NCI-H146 (cell line): ENCODE measurements around the gene PHF21B.

Source experiments
- DNase-seq: peaks from one replicate; lab custom pipeline; 2025; lab: John Stamatoyannopoulos, UW

The PHF21B gene

GRCh38 chr22:45013138-45013537, 3.3 kb upstream of the PHF21B start:
- DNase-seq: no peak

GRCh38 chr22:45010532-45010900, 711 bp upstream of the PHF21B start:
- DNase-seq: peak; percentile 39

GRCh38 chr22:45008751-45009605, 827 bp downstream of the PHF21B start:
- DNase-seq: peak; percentile 37

- DNase-seq: peak; percentile 19
Measured at GRCh38 chr22:45008186-45008681, 1.6 kb downstream of the PHF21B start.

GRCh38 chr22:45007391-45008185, 2.2 kb downstream of the PHF21B start:
- DNase-seq: no peak

- DNase-seq: no peak
Measured at GRCh38 chr22:45006964-45007390, 2.8 kb downstream of the PHF21B start.

- no peak for DNase-seq
Measured at GRCh38 chr22:45006111-45006963, 3.5 kb downstream of the PHF21B start.

- no peak for DNase-seq
Measured at GRCh38 chr22:45001653-45002052, 8.2 kb downstream of the PHF21B start.

GRCh38 chr22:45000330-45000729, 9.5 kb downstream of the PHF21B start:
- DNase-seq: no peak

GRCh38 chr22:44999687-45000086, 10.1 kb downstream of the PHF21B start:
- no peak for DNase-seq

- DNase-seq: no peak
Measured at GRCh38 chr22:44999231-44999630, 10.6 kb downstream of the PHF21B start.

- no peak for DNase-seq
Measured at GRCh38 chr22:44998296-44998695, 11.5 kb downstream of the PHF21B start.

- DNase-seq: no peak
Measured at GRCh38 chr22:44997060-44997459, 12.7 kb downstream of the PHF21B start.

- DNase-seq: no peak
Measured at GRCh38 chr22:44996648-44997047, 13.2 kb downstream of the PHF21B start.

- DNase-seq: no peak
Measured at GRCh38 chr22:44996120-44996519, 13.7 kb downstream of the PHF21B start.

- DNase-seq: no peak
Measured at GRCh38 chr22:44995715-44996114, 14.1 kb downstream of the PHF21B start.

- DNase-seq: no peak
Measured at GRCh38 chr22:44995105-44995514, 14.7 kb downstream of the PHF21B start.

GRCh38 chr22:44994399-44995104, 15.3 kb downstream of the PHF21B start:
- DNase-seq: peak; percentile 66

GRCh38 chr22:44992166-44992565, 17.6 kb downstream of the PHF21B start:
- no peak for DNase-seq

GRCh38 chr22:44991218-44991617, 18.6 kb downstream of the PHF21B start:
- no peak for DNase-seq

GRCh38 chr22:44990810-44991209, 19.0 kb downstream of the PHF21B start:
- no peak for DNase-seq
